Measurements from ENCODE around the gene AGO4. TPM values are rescaled to one million over a fixed set of nuclear protein-coding genes. Genes with fewer than 3 reads are reported as not detected.

Gene AGO4
- total and polyA plus RNA-seq, 4 donors, result 1.7 to 14.9 (median 7.3) TPM

DNA sequence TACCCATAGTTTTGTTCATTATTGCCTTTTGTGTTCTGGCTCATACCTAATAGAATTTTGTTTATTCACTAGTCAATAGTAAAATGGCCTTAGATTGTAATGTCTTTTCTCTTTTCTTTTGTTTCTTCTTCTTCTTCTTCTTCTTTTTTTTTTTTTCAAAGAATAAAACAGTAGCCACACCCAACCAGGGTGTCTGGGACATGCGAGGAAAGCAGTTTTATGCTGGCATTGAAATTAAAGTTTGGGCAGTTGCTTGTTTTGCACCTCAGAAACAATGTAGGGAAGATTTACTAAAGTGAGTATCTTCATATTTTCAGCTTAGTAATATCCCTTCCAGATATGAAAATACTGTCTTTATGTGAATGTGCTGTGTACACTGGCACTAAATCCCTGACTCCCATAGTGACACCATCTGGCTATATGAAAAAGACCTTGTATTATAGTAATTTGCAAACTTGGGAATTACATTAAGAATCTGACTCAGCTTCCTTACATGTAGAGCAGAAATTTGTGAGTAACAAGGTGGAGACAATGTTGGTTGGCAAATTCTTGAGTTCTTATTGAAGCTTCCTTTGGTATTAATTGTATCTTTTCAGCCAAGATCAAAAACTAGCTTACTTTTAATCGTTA, 24.6 kb downstream of the AGO4 start:
- no peaks in the 10 kb centered on the region for H3K9me3 ChIP-seq (ENCODE audit: control insufficient read depth in 4 of 4, low read length in 3 of 4)
- peaks cover 4 to 30% (median 22%) of the 10 kb centered on the region in 4 donors for H3K36me3 ChIP-seq (ENCODE audit: control insufficient read depth in 4 of 4, insufficient read depth in 3 of 4, low read depth in 1 of 4, low read length in 3 of 4)
- no peak overlapping the region for H3K4me3 ChIP-seq (ENCODE audit: low read depth in 1 of 3, low read length in 3 of 3)
- no peak overlapping the region for H3K9ac ChIP-seq (ENCODE audit: low read depth in 1 of 2, low read length in 2 of 2)
- WGBS, result 95% methylated on average over 2 of the region's 2 CpGs
- H3K27ac ChIP-seq (ENCODE audit: low read depth in 1 of 2, low read length in 2 of 2), result no peak overlapping the region
- H3K4me1 ChIP-seq (ENCODE audit: control insufficient read depth in 4 of 4, insufficient read depth in 4 of 4, low read length in 3 of 4), result peaks cover 3 to 14% (median 9%) of the 10 kb centered on the region in 4 donors
- no peak for DNase-seq (ENCODE audit: low spot score)
- no peak for TF ChIP-seq NR2F2 (IDR thresholded peaks at IDR 0.05)
- TF ChIP-seq TAF1 (conservative IDR thresholded peaks at IDR 0.05), result no peak
- no peak for TF ChIP-seq FOXA2 (IDR thresholded peaks at IDR 0.05)
- no peak for TF ChIP-seq SP1 (IDR thresholded peaks at IDR 0.05)
- TF ChIP-seq, protein P1, sequence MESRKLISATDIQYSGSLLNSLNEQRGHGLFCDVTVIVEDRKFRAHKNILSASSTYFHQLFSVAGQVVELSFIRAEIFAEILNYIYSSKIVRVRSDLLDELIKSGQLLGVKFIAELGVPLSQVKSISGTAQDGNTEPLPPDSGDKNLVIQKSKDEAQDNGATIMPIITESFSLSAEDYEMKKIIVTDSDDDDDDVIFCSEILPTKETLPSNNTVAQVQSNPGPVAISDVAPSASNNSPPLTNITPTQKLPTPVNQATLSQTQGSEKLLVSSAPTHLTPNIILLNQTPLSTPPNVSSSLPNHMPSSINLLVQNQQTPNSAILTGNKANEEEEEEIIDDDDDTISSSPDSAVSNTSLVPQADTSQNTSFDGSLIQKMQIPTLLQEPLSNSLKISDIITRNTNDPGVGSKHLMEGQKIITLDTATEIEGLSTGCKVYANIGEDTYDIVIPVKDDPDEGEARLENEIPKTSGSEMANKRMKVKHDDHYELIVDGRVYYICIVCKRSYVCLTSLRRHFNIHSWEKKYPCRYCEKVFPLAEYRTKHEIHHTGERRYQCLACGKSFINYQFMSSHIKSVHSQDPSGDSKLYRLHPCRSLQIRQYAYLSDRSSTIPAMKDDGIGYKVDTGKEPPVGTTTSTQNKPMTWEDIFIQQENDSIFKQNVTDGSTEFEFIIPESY (IDR thresholded peaks at IDR 0.05), result no peak
- TF ChIP-seq, protein P2, sequence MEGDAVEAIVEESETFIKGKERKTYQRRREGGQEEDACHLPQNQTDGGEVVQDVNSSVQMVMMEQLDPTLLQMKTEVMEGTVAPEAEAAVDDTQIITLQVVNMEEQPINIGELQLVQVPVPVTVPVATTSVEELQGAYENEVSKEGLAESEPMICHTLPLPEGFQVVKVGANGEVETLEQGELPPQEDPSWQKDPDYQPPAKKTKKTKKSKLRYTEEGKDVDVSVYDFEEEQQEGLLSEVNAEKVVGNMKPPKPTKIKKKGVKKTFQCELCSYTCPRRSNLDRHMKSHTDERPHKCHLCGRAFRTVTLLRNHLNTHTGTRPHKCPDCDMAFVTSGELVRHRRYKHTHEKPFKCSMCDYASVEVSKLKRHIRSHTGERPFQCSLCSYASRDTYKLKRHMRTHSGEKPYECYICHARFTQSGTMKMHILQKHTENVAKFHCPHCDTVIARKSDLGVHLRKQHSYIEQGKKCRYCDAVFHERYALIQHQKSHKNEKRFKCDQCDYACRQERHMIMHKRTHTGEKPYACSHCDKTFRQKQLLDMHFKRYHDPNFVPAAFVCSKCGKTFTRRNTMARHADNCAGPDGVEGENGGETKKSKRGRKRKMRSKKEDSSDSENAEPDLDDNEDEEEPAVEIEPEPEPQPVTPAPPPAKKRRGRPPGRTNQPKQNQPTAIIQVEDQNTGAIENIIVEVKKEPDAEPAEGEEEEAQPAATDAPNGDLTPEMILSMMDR (IDR thresholded peaks at IDR 0.05; ENCODE audit: low read depth, low read length, missing input control), result no peak
- TF ChIP-seq RAD21 (IDR thresholded peaks at IDR 0.05), result no peak
- no peaks in the 10 kb centered on the region for H3K27me3 ChIP-seq (ENCODE audit: control insufficient read depth in 4 of 4, insufficient read depth in 4 of 4, low read length in 3 of 4)

DNA sequence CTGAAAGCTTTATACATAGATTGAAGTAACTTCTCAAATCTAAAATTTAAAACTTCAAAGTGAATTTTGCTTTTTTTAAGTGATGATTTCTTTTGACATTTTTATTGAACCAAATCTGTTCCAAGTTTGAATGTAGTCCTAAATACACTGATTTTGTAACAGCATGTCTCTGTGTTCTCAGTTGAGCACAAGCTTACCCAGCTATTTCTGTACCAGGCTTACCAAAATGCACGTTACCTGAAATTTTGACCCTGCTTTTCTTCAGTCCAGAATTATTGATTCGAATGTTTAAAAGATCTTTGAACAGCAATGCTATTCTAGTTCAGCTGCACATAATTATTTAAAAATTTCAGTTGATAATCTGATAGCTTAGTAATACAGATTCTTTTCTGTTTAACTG, 25.6 kb downstream of the AGO4 start:
- WGBS, result 37% methylated on average over 2 of the region's 2 CpGs
- Histone ChIP-seq H3K4me3 (ENCODE audit: low read depth in 1 of 3, low read length in 3 of 3) (no peak overlapping the region), H3K27ac (ENCODE audit: low read depth in 1 of 2, low read length in 2 of 2) (no peak overlapping the region), H3K4me1 (ENCODE audit: control insufficient read depth in 4 of 4, insufficient read depth in 4 of 4, low read length in 3 of 4) (peaks cover 3 to 14% (median 9%) of the 10 kb centered on the region in 4 donors), H3K9ac (ENCODE audit: low read depth in 1 of 2, low read length in 2 of 2) (no peak overlapping the region), H3K27me3 (ENCODE audit: control insufficient read depth in 4 of 4, insufficient read depth in 4 of 4, low read length in 3 of 4) (no peaks in the 10 kb centered on the region), H3K9me3 (ENCODE audit: control insufficient read depth in 4 of 4, low read length in 3 of 4) (no peaks in the 10 kb centered on the region), H3K36me3 (ENCODE audit: control insufficient read depth in 4 of 4, insufficient read depth in 3 of 4, low read depth in 1 of 4, low read length in 3 of 4) (peaks cover 4 to 27% (median 17%) of the 10 kb centered on the region in 4 donors)
- TF ChIP-seq SP1 (IDR thresholded peaks at IDR 0.05) (peak; percentile 40), JUND (IDR thresholded peaks at IDR 0.05) (peak in 1 of 2 donors; percentile 68), HNF4G (IDR thresholded peaks at IDR 0.05) (no peak), RXRA (IDR thresholded peaks at IDR 0.05) (peak; percentile 59 to 79), FOXA2 (IDR thresholded peaks at IDR 0.05) (no peak), GABPA (IDR thresholded peaks at IDR 0.05 in 1 of 2, conservative IDR thresholded peaks at IDR 0.05 in 1 of 2) (no peak), EGR1 (IDR thresholded peaks at IDR 0.05; ENCODE audit: low read depth in 2 of 2) (peak in 1 of 2 donors; percentile 25), YY1 (IDR thresholded peaks at IDR 0.05) (peak; percentile 62), TAF1 (conservative IDR thresholded peaks at IDR 0.05) (no peak), HNF4A (conservative IDR thresholded peaks at IDR 0.05) (peak; percentile 63 to 81), RAD21 (IDR thresholded peaks at IDR 0.05) (peak; percentile 12 to 13), NR2F2 (IDR thresholded peaks at IDR 0.05) (no peak), FOXA1 (IDR thresholded peaks at IDR 0.05) (no peak)
- TF ChIP-seq, protein P3, sequence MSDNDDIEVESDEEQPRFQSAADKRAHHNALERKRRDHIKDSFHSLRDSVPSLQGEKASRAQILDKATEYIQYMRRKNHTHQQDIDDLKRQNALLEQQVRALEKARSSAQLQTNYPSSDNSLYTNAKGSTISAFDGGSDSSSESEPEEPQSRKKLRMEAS (IDR thresholded peaks at IDR 0.05), result peak; percentile 46
- TF ChIP-seq, protein P1 (IDR thresholded peaks at IDR 0.05), result peak; percentile 66
- TF ChIP-seq, protein P2 (IDR thresholded peaks at IDR 0.05; ENCODE audit: low read depth, low read length, missing input control), result no peak
- TF ChIP-seq, protein P4, sequence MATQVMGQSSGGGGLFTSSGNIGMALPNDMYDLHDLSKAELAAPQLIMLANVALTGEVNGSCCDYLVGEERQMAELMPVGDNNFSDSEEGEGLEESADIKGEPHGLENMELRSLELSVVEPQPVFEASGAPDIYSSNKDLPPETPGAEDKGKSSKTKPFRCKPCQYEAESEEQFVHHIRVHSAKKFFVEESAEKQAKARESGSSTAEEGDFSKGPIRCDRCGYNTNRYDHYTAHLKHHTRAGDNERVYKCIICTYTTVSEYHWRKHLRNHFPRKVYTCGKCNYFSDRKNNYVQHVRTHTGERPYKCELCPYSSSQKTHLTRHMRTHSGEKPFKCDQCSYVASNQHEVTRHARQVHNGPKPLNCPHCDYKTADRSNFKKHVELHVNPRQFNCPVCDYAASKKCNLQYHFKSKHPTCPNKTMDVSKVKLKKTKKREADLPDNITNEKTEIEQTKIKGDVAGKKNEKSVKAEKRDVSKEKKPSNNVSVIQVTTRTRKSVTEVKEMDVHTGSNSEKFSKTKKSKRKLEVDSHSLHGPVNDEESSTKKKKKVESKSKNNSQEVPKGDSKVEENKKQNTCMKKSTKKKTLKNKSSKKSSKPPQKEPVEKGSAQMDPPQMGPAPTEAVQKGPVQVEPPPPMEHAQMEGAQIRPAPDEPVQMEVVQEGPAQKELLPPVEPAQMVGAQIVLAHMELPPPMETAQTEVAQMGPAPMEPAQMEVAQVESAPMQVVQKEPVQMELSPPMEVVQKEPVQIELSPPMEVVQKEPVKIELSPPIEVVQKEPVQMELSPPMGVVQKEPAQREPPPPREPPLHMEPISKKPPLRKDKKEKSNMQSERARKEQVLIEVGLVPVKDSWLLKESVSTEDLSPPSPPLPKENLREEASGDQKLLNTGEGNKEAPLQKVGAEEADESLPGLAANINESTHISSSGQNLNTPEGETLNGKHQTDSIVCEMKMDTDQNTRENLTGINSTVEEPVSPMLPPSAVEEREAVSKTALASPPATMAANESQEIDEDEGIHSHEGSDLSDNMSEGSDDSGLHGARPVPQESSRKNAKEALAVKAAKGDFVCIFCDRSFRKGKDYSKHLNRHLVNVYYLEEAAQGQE (IDR thresholded peaks at IDR 0.05), result peak; percentile 32
- TF ChIP-seq, protein P5, sequence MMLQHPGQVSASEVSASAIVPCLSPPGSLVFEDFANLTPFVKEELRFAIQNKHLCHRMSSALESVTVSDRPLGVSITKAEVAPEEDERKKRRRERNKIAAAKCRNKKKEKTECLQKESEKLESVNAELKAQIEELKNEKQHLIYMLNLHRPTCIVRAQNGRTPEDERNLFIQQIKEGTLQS (IDR thresholded peaks at IDR 0.05), result no peak
- no peak for DNase-seq (ENCODE audit: low spot score)
